Keratinocyte (primary cell): ENCODE data around the gene TRIM74.
"Not testable (repeated sequence)": the region's sequence is repeated elsewhere in the genome, so short reads cannot be mapped to it uniquely, and the experiment has no call there.

Experiments used
- CTCF ChIP-seq, 3 experiments: IDR thresholded peaks in 1 of 3; conservative IDR thresholded peaks in 1 of 3; optimal IDR thresholded peaks in 1 of 3; 2 replicates in 2 of 3; 3 replicates in 1 of 3; pipeline versions ENCODE3 to v1.5.1; 2011; ENCODE audit warnings: low read length in 3 of 3, mild to moderate bottlenecking in 3 of 3, moderate library complexity in 2 of 3, control low read depth in 1 of 3, inconsistent platforms in 1 of 3; ENCODE audit not compliant: insufficient read depth in 2 of 3; ENCODE audit errors: extremely low read depth in 1 of 3
- EZH2 ChIP-seq: IDR thresholded peaks from one replicate; pipeline ENCODE4 v1.6.1; 2012; ENCODE audit warnings: inconsistent platforms, mild to moderate bottlenecking, low read length, moderate library complexity

- not testable (repeated sequence) for TF ChIP-seq CTCF (optimal IDR thresholded peaks at IDR 0.05 in 1 of 3, IDR thresholded peaks at IDR 0.05 in 1 of 3, conservative IDR thresholded peaks at IDR 0.05 in 1 of 3; ENCODE audit: extremely low read depth in 1 of 3, insufficient read depth in 2 of 3, low read length in 3 of 3); EZH2
Observed at GRCh38 chr7:72911395-72911794, 57.9 kb downstream of the TRIM74 start.
